ENCODE measurements around the gene ZNF771. TPM values are rescaled to one million over a fixed set of nuclear protein-coding genes. Genes with fewer than 3 reads are reported as not detected.

The ZNF771 gene
- total RNA-seq, 1 donor from 2014 or later: 4.4 TPM

- H3K27me3 Mint-ChIP-seq: no peaks in the 10 kb centered on the region
- POLR2A ChIA-PET: interaction anchor here (0.6 to 3.9 kb wide), 26 partner anchors 8 to 555 kb away, joined by 3 to 39 read pairs (median 6); partner anchors contain the start of genes ALDOA, CD2BP2, CORO1A and DCTPP1
- H3K4me3 Mint-ChIP-seq: peak within 1 kb of the TSS; percentile 87
- peak; percentile 92 for DNase-seq
- peaks cover 52% of the 10 kb centered on the region for H3K4me1 Mint-ChIP-seq
- peak within 1 kb of the TSS; percentile 86 for H3K27ac Mint-ChIP-seq
- ATAC-seq (ENCODE audit: low read depth): peak; percentile 83
- intact Hi-C loops (cut with micrococcal nuclease): loop anchor here (1.0 to 10.0 kb wide), 10 partner anchors 8 to 776 kb away; partner anchors contain the start of genes CD2BP2, FBRS, SRCAP and ZNF48
- TF ChIP-seq CTCF (IDR thresholded peaks at IDR 0.05): no peak
- H3K9me3 Mint-ChIP-seq: no peaks in the 10 kb centered on the region
- peaks cover 13% of the 10 kb centered on the region for H3K36me3 Mint-ChIP-seq (ENCODE audit: low read depth)
- CTCF ChIA-PET: interaction anchor here (0.8 to 2.2 kb wide), 10 partner anchors 12 to 288 kb away, joined by 3 to 18 read pairs (median 6); partner anchors contain the start of genes CD2BP2, DCTPP1, SEPTIN1 and TBX6
Measured at GRCh38 chr16:30370456-30371247, 36.8 kb upstream of the ZNF771 start, which contains the start of gene TBC1D10B. Gene TBC1D10B (minus strand): TSS chr16:30370494. CDS start chr16:30370183, 311 bp downstream.

GRCh38 chr16:30371248-30371816 lies 36.1 kb upstream of the ZNF771 start:
- DNase-seq (no peak), ATAC-seq (ENCODE audit: low read depth) (no peak)
- H3K36me3 Mint-ChIP-seq (ENCODE audit: low read depth): peaks cover 10% of the 10 kb centered on the region
- H3K9me3 Mint-ChIP-seq: no peaks in the 10 kb centered on the region
- intact Hi-C loops (cut with micrococcal nuclease): loop anchor here (2.0 to 10.0 kb wide), 4 partner anchors 155 to 777 kb away; partner anchors contain the start of genes SRCAP and ZNF768
- no peaks in the 10 kb centered on the region for H3K27me3 Mint-ChIP-seq
- peak overlapping the region; percentile 82 for H3K4me3 Mint-ChIP-seq
- ChIA-PET POLR2A (interaction anchor here (0.5 to 3.9 kb wide), 25 partner anchors 7 to 555 kb away, joined by 3 to 39 read pairs (median 6); partner anchors contain the start of genes ALDOA, CD2BP2, CORO1A and DCTPP1), CTCF (interaction anchor here (0.8 to 2.2 kb wide), 10 partner anchors 11 to 288 kb away, joined by 3 to 18 read pairs (median 6); partner anchors contain the start of genes CD2BP2, DCTPP1, SEPTIN1 and TBX6)
- peak overlapping the region; percentile 86 for H3K27ac Mint-ChIP-seq
- no peak for TF ChIP-seq CTCF (IDR thresholded peaks at IDR 0.05)
- H3K4me1 Mint-ChIP-seq: peaks cover 49% of the 10 kb centered on the region

GRCh38 chr16:30372038-30372712 lies 35.2 kb upstream of the ZNF771 start:
- H3K27ac Mint-ChIP-seq: peak overlapping the region; percentile 86
- ChIA-PET POLR2A (interaction anchor here (0.6 to 3.8 kb wide), 8 partner anchors 10 to 1525 kb away, joined by 3 to 39 read pairs (median 16); partner anchors contain the start of genes CORO1A, SEPTIN1, ZNF48 and ZNF771), CTCF (interaction anchor here (1.0 to 2.2 kb wide), 6 partner anchors 17 to 280 kb away, joined by 5 to 18 read pairs (median 7); partner anchors contain the start of genes CD2BP2, DCTPP1, TBX6 and ZNF48)
- peaks cover 44% of the 10 kb centered on the region for H3K4me1 Mint-ChIP-seq
- no peaks in the 10 kb centered on the region for H3K27me3 Mint-ChIP-seq
- DNase-seq: no peak
- no peak for ATAC-seq (ENCODE audit: low read depth)
- H3K4me3 Mint-ChIP-seq: peak overlapping the region; percentile 82
- H3K36me3 Mint-ChIP-seq (ENCODE audit: low read depth): peaks cover 3% of the 10 kb centered on the region
- intact Hi-C loops (cut with micrococcal nuclease): loop anchor here (10.0 kb wide), 1 partner anchor 777 kb away; no protein-coding TSS in a partner anchor
- H3K9me3 Mint-ChIP-seq: no peaks in the 10 kb centered on the region
- no peak for TF ChIP-seq CTCF (IDR thresholded peaks at IDR 0.05)

- DNase-seq: no peak
- Mint-ChIP-seq H3K9me3 (no peaks in the 10 kb centered on the region), H3K4me1 (peaks cover 44% of the 10 kb centered on the region), H3K27ac (peak overlapping the region; percentile 24), H3K36me3 (ENCODE audit: low read depth) (peaks cover under 1% of the 10 kb centered on the region), H3K4me3 (no peak overlapping the region), H3K27me3 (no peaks in the 10 kb centered on the region)
- intact Hi-C loops (cut with micrococcal nuclease): loop anchor here (10.0 kb wide), 1 partner anchor 778 kb away; no protein-coding TSS in a partner anchor
- ChIA-PET CTCF (interaction anchor here (2.2 kb wide), 1 partner anchor 22 kb away, joined by 7 read pairs; the partner anchor contains the start of gene ZNF48), POLR2A (interaction anchor here (0.6 to 3.1 kb wide), 3 partner anchors 23 to 1525 kb away, joined by 4 to 20 read pairs (median 5); partner anchors contain the start of genes ZNF48 and ZNF689)
- no peak for TF ChIP-seq CTCF (IDR thresholded peaks at IDR 0.05)
- ATAC-seq (ENCODE audit: low read depth): no peak
Measured at GRCh38 chr16:30372725-30373124, 34.7 kb upstream of the ZNF771 start.

All from activated B cell treated with CpG ODN at 0.5 μM for 24 hours (primary cell).